DMS153 treated with DMSO at 0.1 percent for 48 hours (cell line): Measurements from ENCODE around the gene MCTP1.
"Not testable (repeated sequence)": the region's sequence is repeated elsewhere in the genome, so short reads cannot be mapped to it uniquely, and the experiment has no call there.

Experiments
- DNase-seq: peaks from one replicate; lab custom pipeline; 2025; ENCODE audit not compliant: unreplicated experiment; lab: John Stamatoyannopoulos, UW

Gene MCTP1

DNA sequence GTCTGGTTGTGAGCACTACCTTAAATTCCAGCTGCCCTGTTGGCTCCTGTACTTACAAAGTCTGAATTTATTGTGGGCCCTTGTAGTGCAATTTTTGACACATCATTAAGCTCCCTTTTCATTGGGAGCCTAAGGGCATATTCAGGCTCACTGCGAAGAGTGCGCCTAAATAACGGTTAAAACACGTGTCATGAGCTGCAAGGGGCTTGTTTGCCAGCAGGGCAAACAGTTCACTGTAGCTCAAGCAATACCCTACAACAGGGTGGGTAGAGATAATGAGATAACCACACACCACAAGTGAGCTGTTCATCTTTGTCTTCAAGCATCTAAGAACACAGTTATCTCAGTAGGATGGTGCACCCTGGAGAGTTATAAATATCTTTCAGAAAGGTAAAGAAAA lies 452.2 kb downstream of the MCTP1 start:
- no peak for DNase-seq

DNA sequence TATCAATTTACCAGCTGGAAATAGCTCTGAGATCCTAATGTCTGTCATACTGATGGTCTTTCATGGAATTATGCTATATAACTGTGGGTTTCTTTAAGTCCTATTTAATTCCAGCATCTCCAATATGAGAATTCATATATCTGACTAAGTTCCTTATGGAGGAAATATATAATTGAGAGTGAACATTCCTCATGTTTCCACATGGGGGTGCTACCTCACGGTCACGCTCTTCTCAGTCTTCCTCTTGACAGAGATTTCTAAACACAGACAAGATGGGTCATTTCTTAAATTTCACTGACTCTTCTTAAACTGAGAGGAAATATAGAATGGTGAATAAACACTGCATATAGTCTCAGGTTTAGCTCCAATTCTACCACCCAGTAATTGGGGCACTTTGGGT lies 454.4 kb downstream of the MCTP1 start:
- no peak for DNase-seq

DNA sequence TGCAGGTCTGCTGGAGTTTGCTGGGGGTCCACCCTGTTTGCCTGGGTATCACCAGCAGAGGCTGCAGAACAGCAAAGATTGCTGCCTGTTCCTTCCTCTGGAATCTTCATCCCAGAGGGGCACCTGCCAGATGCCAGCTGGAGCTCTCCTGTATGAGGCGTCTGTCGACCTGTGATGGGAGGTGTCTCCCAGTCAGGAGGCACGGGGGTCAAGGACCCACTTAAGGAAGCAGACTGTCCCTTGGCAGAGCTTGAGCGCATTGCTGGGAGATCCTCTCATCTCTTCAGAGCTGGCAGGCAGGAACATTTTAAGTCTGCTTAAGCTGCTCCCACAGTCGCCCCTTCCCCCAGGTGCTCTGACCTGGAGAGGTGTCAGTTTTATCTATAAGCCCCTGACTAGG lies 456.7 kb downstream of the MCTP1 start:
- DNase-seq: not testable (repeated sequence)

DNA sequence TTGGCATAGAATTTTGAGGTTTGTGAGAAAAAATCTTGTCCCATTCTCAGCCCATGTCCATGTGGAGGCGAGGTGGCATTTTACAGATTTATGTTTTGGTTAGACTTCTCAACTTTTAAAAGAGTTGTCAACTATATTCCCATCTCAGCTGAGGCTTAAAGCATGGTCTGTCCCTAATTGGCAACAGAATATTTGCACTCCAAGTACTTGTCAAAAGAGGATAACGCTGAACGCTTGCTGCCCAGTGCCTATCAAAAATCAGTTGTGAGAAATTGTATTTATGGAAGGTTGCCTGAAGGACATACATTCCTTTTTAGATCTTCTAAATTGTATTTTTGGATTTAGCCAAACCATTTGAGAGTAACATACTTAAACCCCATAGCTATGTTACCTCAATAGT lies 464.4 kb downstream of the MCTP1 start:
- DNase-seq: no peak

DNA sequence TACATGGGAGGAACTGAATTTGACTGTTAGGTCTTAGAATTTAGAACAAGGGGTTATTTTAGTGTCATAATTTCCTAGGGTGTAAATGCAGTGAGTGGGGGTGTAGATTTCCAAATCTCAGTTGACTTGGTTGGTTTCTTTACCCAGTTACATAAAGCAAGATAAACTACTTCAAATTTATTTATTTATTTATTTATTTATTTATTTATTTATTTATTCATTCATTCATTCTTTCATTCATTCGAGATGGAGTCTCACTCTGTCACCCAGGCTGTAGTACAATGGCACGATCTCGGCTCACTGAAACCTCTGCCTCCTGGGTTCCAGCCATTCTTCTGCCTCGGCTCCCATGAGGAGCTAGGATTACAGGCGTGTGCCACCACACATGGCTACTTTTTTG lies 466.0 kb downstream of the MCTP1 start:
- DNase-seq: no peak

DNA sequence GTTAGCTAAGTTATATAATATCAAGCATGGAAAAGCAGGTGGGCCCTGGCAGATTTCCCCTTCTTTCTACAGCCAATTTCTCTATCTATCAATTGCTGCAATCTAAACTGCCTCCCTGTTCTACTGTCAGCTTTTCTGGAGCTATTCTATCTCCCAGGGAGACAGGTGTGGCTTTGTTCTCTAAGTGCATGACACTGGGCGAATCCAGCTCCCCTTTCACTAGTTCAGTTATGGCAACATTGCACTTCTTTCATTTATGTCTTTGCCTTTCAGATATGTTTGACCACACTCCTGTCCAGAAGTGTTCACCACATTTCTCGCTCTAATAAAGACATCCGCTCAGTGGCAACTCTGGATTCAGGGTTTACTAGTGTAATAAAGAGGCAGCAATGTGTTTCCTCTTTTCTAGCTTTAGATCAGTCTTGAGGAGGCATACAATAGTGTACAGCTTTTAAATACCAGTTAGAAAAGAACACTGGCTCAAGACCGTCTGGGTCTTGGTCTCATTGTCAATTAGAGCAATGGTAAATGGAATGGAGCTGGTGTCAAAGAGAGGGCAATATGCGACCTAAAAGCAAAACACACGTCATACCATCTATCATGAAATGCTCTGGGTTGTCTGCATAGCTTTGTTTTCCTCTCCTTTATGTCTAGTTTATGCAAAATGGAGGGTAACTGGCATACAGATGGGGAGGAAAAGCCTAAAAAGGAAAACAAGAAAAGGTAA lies 469.4 kb downstream of the MCTP1 start:
- DNase-seq: peak; percentile 6

DNA sequence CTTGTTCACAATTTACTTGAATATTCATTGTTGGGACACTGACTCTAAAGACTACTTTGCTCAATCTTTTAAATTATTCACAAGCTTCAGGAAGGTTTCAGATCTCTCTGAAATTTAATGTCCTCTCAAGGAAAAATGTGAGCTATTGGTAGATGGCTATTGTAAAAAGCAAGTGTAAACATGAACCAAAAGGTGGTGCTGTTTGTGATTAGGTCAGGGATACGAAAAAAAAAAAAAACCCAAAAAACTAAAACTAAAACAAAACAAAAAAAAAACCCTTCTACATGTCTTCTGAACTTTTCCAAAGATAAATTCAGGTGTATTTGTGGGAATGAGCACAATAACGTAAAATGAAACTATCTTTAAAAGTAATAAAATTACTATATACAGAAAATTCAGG lies 472.7 kb downstream of the MCTP1 start:
- DNase-seq: no peak

DNA sequence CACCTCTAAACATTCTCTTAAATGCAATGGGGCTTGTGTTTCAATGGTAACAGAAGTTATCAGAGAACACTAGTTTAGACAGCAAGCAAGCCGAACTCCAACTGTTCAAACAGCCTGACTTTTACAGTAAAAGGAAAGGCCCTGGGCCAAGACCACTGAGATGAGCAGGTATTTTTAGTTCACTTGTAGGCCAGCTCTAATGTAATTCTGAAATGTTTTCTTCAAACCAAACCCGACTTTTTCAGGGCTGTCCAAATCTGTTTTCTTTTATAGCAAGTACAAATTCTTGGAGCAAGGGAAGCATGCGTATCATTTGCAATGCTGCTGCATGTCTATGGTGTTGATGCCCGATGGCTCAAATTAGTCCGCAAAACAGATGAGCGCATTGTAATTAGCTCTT lies 473.6 kb downstream of the MCTP1 start:
- no peak for DNase-seq

DNA sequence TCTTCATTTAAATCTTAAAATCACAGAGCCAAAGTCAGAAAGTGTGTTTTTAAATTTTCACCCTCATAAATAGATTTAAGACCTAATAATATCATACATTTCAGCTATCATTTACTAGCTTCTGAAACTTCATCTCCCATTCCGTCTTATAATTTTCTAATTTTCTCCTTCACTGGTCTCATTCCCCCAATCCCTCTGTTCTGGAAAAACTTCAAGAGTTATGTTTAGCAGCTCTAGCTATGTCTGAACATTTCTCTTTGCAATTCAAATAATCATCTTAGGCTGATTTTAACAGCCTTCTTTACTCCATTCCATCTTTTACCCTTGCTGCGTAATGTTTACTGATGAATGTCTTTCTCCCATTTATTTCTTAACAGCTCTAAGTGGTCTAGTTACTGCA lies 474.0 kb downstream of the MCTP1 start:
- no peak for DNase-seq

DNA sequence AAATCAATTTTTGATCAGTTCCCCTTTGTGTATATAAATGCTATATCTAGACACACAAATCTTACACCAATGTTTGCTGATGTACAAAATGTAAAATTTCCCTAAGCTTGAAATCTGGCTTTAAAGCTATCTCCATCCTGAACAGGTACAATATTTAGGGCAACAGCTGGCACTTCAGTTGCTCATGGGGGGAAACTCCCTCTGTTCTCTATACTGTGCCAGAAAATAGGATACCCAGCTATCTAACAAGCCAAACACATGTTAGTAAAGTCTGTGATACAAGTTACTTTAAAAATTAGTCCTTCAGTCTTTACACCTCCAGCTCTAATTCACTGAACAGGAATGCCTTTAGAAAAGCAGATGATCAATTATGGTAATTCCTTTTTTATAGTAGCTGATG lies 474.6 kb downstream of the MCTP1 start:
- DNase-seq: no peak

DNA sequence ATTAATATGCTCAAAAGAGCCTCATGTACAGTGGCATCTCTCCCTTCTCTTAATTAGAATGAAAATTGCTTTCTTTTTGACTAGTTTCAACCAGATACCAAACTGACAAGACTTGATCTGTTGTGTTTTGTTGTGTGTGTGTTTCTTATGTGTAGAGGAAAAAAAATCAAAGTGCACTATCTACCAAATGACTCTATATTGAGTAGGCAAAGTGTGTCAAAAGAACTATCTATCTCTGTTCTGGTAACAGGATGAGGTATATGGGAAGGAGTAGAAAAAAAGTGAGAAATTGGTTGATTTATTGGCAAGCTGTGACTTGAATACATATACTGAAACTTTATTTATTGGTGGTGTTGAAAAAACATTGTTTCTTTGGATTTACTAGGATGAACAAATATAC lies 476.4 kb downstream of the MCTP1 start:
- DNase-seq: no peak

DNA sequence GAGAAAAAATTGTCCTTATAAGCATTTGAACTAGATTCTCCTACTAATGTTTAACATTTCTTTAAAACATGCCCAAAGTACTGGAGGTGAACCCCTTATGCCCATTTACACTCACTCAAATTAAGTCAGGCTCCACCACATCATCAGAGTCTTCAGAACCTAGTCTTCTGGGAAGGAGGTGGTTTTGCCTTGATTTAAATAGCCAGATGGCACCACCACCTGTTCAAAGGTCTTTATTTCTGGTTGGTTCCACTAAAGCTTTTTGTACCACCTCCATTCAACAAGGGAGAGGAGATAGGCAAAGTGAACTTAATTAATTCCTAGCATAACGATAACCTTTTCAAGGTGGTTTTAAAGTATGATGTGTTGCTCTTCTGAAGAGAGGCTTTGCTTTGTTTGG lies 476.9 kb downstream of the MCTP1 start:
- DNase-seq: no peak

DNA sequence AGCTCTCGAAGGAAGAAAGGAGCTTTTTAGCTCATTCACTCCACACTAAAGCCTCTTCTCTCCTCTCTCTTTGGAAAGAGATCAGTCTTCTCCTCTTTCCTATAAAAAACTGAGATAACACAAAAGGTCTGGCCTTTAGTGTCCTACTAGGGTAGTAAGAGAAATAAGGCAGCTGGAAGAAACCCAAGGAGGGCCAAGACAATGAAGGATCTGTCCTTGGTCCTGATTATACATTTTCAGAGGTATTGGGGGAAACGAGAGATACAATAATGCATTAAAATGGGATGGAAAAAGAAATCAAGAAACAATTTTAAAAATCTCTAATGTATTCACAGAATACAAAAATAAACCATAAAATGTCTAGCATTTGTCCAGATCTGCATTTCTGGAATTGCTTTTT lies 482.4 kb downstream of the MCTP1 start:
- DNase-seq: no peak

DNA sequence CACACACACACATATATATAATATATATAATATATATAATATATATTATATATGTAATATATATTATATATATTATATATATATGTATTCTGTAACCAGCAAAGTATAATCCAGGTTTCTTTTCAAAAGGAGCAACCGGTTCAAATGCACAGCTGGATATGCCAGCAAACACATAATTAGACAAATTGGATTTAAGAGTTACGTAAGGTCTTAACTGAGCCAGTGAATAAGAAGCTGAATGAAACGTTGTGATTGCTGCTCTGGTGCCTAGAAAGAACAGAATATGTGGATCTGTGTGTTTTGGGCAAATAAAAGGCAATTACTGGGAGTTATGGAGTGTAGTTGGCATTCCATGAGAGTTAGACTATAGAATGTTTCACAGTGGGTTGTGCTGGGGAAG lies 488.3 kb downstream of the MCTP1 start:
- no peak for DNase-seq

DNA sequence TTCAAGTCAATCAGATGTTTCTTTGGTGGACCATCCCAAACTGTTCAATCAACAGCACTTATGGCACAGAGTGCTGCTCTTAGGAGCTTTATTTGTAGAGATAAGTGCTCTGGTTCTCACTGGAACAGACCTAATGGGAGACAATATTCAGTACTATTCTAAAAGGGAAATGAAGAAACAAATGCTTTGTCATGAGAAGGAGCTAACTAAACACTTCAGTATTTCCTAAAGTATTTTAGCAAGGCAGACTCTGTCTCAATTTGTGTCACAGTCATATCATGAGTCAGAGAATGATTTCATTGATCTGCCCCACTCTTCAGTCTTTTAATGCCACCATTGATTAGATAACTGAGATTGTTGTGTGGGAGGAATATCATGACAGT lies 491.1 kb downstream of the MCTP1 start:
- no peak for DNase-seq

DNA sequence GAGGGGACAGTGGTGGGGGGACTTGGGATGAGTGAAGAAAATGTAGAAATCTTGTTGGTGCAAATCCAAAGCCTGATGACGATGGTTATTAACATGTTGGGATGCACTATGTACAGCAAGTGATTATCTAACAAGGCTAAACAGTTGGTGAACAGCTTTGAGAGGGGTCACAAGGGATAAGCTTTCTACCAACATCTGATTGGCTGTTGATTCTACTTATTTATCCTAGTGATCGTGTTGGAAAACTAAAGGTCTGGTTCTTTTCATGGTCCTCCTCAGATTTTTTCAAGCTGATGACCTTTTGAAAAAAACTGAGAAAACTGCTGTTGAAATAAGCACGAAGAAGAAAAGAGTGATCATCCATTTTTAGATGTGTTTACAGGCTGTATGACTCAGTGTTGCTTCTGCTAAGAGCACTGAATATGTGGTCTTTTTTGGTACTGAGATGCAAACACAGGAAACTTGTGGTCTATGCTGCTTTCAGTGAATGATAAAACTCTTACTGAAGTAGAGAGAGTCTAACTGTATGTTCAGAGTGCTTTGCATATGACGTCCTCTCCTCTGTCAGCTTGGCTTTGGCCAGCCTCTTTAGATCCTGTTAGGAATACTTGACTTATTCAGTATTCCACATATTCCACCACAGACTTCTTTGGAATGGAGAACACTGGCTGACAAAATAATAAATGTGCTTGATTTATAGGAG lies 491.6 kb downstream of the MCTP1 start:
- no peak for DNase-seq

DNA sequence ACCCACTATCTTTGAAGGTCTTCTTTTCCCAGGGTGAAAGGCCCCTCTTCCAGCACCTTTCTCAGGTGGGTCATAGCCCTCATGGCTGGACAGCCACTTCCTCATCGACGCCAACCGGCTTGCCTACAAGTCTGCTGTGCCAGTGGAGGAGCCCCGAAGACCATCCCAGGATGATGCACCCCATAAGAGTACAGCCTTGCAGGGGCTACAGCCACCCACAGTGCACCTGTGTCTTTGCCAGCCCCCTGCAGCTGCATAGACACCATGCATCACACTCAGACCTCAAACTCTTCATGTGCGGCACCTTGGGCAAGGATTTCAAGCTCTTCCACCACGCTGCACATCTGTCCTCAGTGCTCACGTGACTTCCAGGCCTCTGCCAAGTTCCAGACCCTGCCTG lies 493.1 kb downstream of the MCTP1 start:
- DNase-seq: no peak

DNA sequence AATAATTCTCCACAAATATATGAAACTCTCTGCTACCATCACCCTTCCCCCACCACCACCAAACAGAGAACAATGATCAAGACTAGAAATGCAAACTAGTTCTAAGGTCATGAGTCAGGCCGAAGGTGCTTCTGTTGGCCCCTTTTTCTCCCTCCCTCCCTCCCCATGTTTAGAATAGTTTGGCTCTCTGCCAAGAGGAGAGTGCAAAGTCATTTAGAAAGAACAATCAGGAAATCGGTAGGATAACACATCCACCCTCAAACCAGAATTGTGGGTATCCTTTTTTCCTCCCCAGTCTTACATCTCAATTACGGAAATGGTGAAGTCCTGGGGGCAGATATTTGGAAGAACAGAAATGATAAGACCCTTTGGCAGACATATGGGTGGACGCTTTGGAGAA lies 496.4 kb downstream of the MCTP1 start:
- no peak for DNase-seq

DNA sequence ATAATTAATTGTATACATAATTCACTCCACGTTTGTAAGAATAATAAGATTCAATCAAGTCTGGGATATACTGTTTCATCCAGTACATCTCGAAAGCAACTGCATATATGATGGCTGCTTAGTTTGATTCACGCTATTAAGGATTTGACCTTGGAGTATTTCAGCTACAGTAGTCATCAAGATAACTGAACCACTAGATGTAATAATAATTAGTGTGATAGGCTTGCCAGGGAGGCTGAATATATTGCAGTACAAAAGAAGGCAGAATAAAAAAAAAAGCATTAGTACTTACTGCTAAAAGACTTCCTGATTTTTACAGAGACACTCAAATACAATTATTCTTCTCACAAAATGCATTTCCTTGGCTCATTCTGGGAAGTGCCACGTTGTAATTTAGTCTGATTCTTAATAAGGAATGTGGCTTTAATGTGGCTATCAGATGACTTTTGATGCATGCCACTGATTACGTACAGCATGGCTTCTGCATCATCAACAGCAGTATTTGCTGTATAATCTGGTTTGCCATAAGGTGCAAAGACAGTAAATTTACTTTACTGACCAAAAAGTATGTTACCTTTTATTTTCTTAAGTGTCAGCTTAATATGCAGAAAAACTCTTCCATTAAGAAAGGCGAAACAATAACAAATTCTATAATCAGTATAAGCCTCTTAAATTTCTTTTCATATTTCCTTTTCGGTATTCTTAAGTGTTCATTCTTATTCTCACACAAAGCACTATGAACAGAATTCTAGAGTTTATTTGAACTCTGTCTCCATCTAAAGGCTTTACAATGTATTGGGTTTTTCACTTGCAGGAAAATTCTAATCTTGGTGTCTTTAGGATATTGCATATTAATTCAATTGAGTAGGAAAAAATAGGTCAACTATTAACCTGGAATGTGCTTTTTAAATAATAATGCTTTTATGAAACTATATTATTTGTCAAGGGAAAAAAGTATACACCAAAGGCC lies 500.1 kb downstream of the MCTP1 start:
- no peak for DNase-seq

DNA sequence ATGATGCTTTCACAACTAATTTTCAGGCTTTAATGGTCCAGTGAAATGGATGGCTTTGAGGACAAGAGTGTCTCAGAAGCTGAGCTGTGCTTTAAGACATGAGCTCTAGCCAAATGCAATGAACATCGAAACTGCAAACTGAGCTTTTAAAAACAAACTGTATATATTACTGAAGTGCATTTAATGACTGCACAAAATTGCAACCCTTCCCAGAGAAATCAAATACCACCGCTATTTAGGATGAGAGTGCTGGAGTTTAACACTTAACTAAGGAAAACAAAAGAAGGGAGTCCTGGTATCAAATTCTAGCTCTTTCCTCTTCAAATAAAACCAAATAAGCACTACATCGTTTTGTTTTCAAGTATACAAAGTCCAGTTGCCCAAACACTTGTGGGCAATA lies 502.5 kb downstream of the MCTP1 start:
- no peak for DNase-seq

DNA sequence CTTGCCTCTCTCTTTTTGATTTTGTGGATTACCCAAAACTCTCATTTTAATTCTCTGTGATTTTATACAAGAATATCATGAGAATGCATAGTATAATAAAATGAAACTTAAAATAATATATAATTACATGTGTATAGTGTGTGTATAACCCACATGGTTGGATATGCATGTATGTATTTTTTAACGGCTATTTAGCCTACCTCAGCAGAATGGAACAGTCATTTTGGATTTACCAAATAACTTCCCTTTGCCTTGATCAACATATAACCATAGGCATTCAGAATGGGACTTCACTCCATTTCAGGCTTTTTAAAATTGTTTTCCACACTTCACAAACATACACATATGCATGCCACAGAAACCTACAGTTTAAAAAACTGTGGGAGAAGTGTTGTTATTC lies 505.2 kb downstream of the MCTP1 start:
- DNase-seq: no peak

DNA sequence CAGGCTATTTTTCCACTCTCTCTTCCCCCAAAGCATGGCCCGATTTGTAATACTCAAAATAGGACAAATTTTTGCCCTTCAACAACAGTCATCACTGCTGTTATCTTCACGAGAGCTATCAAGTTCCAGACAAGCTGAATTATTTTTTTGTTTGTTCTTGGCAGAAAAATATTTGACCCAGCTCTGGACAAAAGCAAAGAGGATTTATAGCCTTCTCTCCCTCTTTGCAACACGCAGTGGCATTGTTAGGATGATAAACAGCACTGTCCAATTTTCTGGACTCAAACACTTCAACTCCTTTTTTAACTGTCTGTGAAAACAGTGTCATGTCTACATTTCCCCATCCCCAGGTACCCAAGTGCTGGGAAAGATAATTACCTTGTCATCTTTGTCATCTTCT lies 506.2 kb downstream of the MCTP1 start:
- peak; percentile 20 for DNase-seq
